NCI-H1694 treated with DMSO at 0.1 percent for 48 hours (cell line): ENCODE data around the gene PRDM9.
"Not testable (repeated sequence)": the region's sequence is repeated elsewhere in the genome, so short reads cannot be mapped to it uniquely, and the experiment has no call there.

ENCODE experiments used
- DNase-seq: peaks from one replicate; lab custom pipeline; 2025; lab: John Stamatoyannopoulos, UW

PRDM9 gene

DNA sequence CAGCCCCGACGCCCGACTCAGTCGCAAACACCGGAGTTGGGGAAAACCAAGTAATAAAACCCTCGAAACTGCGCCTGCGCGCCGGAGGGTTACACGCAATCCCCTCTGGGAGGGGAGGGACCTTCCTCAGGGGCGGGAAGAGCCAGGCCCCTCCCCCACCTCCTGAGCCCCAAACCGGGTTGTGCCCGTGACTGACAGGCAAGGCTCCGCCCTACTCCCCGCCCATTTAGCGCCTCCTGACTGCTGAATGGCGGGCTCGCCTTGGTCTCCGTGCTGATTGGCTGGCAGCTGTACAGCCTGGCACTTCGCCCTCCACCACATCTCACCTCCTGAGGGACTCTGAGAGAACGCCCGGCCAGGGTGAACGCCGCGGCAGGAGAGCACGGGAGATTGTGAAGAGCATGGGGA is at the start of gene PRDM9:
PRDM9 (plus strand) TSS at position 332 of the 408 bp plus-strand sequence. CDS start 1,425 bp downstream, outside the sequence.
- DNase-seq, result no peak

DNA sequence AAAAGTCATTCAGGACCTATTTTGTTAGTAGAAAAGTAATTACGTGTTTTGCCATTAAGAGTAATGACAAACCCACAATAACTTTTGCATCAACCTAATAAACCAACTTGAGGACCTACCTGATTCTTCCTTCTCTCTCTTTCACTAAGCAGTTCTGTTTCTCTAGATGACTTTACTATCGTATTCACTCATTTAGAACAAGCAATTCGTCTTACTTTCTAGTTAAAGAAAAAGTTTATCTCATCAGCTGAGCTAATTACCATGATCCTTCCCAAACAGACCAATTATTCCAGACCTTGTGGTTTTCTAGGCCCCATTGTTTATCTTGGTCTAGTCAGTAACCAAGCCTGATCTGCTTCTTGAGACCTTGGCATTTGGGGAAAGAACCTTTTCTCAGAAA is 49.6 kb upstream of the PRDM9 start:
- no peak for DNase-seq

DNA sequence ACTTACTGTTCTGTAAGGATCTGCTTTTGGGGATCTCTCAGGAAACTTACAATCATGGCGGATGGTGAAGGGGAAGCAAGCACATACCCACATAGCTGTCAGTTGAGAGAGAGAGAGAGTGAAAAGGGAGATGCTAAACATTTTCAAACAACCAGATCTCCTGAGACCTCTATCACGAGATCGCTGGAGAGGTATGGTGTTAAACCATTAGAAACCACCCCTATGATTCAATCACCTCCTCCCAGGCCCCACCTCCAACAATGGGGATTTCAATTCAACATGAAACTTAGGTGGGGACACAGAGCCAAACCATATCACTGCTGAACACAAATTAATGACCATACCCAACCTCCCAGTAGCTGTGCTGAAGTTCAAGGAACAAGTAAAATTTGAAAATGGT is 48.2 kb upstream of the PRDM9 start:
- no peak for DNase-seq

DNA sequence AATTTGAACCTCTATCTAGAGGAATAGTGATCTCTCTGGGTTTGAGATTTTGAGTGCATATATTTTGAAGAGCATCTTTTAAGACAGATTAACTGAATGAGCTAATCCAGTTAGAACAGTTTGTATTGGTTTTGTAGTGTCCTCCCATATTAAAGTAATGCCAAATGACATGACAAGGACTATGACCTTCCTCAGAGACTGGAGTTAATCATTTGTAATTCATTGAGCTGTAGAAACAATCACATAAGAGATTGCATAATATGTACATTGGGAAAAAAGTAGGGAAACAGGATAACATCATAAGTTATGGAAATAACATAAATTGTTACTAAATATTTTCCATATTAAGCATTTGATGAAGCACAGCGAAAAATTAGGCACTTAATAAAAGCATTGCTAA is 45.8 kb upstream of the PRDM9 start:
- DNase-seq, result no peak

DNA sequence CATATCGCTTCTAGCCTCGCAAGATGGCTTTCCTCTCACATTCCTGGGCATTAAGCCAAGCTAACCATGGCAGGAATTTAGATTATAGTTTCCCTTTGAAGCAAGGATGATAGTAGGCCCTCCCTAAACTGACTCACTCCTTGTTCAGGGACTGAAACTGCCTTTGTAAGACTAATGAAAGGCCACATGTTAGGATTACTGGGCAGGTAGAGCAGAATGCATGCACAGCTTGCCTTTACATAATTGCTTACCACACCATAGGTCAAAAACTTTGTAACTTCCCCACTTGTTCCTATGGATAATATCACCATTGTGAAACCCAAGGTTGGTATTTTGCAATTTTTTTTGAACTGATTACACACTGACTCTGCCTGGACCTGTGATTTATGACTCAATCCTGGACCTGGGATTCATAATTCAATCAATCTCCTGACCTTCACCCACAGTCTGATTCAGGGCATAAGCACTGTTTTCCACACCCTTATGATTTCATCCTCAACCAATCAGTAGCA is 41.0 kb upstream of the PRDM9 start:
- no peak for DNase-seq

DNA sequence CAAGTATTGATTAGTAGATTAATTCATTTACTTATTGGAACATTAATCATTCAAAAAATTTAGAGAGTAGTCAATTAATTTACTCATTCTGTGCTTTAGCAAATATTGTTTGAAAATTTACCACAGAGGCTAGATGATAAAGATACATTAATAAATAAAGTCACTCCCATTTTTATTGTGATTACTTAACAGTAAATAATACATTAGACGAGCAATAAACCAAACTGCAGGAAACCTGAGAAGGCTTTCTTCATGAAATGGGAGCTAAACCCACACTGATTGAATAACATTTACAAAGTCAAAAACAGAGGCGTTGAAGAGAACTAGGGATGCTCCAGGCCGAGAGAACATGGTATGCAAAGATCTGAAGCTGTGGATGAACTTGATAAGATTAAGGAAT is 38.8 kb upstream of the PRDM9 start:
- DNase-seq, result no peak

DNA sequence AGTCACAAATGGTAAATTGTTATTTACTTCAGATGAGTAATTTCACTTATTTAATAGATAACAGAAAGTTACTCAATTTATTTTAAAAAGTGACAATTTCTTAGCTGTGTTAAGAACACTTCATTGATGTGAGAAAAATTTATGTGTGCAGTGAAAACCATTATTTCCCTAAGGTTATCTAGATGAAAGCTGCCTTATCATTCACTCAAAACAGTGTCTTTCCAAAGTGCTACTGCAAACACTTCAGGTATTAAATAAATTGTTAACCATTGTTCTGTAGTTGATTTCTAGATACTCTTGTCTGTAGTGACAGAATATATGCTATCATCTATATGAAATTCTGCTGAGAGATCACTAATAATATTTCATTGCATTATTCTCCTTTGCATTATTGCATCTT is 33.5 kb upstream of the PRDM9 start:
- no peak for DNase-seq

DNA sequence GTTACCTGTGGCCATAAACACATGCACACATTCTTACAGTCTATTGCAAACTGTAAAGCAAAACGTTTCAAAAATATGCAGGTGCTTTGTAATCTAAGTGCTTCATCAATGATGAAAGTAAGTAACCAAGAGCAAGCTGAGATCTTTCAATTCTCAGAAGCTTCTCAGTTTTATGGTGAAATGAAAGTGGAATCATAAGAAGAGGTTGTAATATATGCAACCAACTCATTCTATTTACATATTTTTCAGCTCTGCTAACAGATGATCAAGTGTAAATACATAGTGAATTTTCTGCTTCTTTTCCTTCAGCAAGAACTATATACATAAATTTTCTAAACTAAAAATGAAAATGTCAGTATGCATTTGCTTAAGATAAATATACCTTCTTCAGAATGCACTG is 33.1 kb upstream of the PRDM9 start:
- no peak for DNase-seq

DNA sequence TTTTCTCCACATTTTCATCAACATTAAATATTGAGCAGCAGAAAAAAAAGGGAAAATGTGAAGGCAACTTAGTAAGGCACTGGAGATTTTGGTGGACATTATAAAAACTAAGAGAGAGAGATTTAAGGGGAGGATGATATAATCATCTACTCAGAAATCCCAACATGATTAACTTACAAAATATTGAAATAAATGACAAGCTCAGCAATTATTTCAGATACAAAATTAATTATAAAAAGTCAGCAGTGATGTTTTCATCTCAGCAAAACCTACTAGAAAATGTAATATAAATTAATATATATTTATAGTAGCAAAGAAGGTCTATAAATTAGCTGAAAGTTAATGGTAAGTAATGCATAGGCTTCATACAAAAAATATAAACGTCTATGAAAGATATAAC is 30.8 kb upstream of the PRDM9 start:
- no peak for DNase-seq

DNA sequence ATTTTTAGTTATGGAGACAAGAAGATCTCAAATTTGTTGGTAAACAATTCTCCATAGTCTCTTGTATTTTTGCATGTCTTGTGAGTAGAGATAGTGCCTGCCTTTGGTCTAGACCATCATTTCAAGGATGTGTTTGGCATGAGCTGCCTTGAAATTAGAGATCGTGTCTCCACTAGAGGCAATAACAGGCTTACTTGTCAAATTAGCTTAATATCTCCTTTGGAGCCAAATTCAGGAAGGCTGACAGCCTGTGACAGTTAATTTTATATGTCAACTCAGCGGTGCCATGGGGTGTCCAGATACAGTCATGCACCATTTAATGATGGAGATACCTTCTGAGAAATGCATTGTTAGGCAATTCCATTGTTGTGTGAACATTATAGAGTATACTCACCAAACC is 24.8 kb upstream of the PRDM9 start:
- no peak for DNase-seq

DNA sequence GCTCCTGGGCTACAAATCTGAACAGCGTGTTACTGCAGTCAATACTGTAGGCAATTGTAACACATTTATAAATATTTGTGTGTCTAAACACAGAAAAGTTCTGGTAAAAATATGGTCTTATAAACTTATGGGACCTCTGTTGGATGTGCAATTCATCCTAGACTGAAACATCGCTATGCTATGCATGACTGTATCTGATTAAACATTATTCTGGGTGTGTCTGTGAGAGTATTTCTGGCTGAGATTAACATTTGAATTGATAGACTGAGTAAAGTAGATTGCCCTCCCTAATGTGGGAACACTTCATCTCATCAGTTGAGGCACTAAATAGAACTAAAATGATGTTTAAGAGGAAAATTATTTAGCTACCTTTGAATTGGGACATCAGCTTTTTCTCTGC is 24.3 kb upstream of the PRDM9 start:
- DNase-seq, result no peak

DNA sequence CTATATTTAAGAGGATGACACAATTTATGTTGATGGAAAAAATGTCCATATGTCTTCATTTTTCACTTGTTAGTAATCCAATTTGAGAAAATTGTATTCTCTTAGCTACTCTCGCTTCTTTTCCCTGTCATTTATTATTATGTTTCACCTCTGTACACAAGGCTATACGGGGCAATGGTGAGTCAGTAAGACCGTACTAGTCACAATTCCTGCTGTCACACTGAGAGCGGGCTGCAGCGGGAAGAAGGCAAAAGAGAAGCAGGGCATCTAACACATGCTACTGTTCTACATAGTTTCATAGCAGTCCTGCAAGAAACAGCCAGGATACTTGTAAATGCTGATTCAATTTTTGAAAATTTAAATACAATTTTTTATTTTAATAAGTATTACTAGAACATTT is 23.3 kb upstream of the PRDM9 start:
- DNase-seq, result no peak

DNA sequence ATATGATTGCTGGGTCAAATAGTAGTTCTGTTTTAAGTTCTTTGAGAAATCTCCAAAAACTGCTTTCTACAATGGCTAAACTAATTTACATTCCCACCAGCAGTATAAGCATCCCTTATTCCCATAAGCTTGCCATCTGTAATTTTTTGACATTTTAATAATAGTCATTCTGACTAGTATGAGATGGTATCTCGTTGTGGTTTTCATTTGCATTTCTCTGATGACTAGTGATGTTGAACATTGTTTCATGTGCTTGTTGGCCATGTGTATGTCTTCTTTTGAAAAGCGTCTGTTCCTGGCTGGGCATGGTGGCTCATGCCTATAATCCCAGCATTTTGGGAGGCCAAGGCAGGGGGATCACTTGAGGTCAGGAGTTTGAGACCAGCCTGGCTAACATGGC is 21.2 kb upstream of the PRDM9 start:
- DNase-seq, result not testable (repeated sequence)

DNA sequence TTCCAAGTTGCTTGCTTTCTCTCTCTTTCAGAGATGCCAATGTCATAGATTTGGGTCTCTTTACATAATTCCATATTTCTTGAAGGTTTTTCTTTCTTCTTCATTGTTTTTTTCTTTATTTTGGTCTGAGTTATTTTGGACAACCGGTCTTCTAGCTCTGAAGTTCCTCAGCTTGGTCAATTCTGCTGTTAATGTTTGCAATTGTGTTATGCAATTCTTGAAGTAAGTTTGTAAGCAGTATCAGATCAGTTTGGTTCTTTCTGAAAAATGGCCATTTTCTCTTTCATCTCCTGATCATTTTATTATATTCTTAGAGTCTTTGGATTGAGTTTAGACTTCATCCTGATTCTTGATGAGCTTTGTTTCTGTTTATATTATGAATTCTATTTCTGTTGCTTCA is 16.4 kb upstream of the PRDM9 start:
- DNase-seq, result no peak

DNA sequence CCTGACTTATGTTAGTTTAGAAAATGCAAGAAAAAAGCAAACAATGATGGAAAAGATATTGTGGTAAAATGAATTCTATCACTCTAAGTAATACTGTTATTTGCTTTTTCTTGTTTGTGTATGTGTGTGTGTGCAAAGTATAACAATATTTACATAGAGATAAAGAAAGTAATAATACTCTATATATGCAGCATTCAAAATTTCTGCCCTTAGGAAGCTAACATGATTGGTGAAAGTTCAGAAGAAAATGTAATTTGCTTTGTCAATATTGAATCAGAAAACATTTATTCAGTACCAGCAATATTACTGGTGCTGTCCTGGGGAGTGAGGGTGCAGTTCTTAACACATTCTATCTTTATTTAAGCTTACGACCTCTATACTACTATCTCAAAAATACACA is 12.9 kb upstream of the PRDM9 start:
- no peak for DNase-seq

DNA sequence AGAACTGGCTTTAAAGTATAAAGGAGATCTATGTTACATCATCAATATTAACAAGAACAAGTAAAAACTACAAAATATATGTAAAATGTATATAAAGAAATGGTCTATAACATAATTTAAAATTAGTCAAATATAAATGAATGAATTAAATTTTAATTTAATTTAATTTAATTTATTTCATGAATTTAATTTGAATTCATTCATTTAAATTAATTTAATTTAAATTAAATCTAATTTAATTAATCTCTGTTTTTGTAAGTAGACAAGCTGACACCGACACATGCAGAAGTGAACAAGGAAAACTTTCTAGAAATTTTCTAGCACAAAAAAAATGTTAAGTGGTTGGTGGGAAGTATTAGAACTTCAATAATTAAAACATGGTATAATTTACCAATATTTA is 10.8 kb upstream of the PRDM9 start:
- DNase-seq, result no peak

DNA sequence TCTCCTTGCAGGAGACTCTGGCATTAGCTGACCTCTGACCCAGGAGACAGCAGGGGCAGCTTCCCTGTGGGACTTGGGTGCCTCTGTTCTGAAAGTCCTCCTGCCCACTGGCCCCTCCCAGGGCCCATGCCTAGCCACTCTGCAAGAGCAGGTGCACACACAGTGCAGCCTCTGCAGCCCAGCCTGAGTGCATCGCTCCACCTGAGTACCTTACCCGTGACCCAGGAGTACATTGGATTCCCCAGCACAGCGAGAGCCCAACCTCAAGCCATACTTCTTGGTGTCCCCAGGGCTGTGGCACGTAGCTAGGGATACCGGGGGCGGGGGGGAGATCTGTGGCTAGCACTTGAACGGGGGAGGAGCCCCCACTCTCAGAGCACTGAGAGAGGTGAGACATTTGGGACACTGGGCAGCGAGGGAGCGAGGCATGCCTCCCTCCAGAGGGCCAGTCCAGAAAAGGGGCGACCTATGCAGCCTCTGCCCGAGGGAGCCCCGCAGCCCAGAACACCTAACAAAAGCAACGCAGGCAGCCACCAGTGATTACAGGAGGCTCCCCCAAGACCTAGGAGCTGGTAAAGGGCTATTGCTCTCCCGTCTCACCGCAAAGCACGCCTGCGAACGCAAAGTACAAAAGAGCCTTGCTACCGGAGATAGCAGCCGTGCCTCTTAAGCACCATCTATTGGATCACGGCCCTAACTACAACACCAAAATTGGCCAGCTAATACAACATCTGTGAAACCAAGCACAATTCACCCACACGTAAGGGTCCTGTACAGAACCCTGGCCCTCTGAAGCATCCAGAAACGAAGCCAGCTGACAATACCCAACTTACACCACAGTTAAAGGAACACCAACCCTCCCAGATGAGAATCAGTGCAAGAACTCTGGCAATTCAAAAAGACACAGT is 826 bp upstream of the PRDM9 start:
- DNase-seq, result no peak

DNA sequence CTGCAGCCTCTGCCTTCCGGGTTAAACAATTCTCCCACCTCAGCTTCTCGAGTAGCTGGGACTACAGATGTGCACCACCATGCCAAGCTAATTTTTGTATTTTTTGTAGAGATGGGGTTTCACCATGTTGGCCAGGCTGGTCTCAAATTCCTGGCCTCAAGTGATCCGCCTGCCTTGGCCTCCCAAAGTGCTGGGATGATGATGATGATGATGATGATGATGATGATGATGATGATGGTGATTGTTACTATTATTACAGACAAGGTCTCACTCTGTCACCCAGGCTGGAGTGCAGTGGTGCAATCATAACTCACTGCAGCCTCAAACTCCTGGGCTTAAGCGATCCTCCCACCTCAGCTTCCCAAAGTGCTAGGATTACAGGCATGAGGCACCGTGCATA is 3.0 kb downstream of the PRDM9 start:
- DNase-seq, result not testable (repeated sequence)

DNA sequence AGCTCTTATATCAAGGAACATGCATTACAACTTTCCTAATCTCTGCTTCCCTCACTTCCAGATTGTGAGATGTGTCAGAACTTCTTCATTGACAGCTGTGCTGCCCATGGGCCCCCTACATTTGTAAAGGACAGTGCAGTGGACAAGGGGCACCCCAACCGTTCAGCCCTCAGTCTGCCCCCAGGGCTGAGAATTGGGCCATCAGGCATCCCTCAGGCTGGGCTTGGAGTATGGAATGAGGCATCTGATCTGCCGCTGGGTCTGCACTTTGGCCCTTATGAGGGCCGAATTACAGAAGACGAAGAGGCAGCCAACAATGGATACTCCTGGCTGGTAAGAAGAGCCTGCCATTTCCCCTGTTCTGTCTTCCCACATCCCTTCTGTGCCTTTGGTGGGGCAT is 15.1 kb downstream of the PRDM9 start:
- DNase-seq, result no peak

DNA sequence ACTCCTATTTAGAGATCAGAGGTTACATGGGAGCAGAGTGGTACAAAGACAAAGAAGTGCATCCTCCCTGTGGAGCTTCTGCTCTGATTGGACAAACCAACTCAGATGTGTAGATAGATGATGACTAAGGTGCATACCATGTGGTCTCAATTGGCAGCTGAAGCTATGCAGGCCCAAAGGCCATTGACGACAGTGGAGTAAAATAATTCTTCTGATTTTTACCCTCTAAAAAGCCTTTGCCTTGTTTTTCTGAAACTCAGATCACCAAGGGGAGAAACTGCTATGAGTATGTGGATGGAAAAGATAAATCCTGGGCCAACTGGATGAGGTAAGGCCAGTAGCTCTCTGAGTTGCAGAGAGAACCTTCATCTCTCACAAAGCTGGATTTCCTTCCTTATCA is 15.6 kb downstream of the PRDM9 start:
- DNase-seq, result no peak

DNA sequence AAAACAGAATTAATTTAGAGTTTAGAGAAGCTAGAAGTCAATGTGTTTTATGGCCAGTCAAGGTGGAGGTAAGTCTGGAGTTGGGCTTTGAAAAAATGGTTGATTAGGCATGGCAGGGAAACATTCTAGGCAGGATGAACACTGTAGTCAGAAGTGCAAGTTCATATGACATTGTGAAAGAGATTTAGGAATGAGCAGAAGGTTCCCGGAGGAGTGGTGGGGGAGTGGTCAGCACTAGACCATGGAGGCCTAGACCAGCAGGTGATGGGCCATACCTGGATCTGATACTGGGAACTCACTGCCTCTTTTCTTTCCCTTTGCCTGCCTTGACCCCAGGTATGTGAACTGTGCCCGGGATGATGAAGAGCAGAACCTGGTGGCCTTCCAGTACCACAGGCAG is 16.6 kb downstream of the PRDM9 start:
- DNase-seq, result no peak

DNA sequence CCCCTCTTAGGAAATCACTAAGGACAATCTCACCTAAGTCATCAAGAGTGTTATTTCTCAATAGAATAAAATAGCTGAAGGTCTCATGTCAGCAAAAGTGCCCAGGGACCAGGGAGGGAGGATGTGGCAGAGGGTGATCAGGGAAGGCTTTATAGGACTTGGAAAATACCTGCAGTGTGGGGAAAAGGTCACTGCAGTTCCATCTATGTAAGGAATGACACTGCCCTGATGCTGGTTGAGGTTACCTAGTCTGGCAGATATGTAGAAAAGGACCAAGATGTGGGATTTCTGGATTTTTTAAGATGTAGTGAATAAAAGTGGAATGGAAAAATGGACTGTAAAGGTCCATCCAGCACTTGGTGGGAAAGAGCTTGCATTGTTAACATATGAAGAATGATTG is 18.3 kb downstream of the PRDM9 start:
- no peak for DNase-seq

DNA sequence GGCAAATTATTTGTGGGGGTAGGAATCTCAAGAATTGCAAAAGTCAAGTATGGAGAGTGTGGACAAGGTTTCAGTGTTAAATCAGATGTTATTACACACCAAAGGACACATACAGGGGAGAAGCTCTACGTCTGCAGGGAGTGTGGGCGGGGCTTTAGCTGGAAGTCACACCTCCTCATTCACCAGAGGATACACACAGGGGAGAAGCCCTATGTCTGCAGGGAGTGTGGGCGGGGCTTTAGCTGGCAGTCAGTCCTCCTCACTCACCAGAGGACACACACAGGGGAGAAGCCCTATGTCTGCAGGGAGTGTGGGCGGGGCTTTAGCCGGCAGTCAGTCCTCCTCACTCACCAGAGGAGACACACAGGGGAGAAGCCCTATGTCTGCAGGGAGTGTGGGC is 19.2 kb downstream of the PRDM9 start:
- DNase-seq, result not testable (repeated sequence)
